CD4-positive, alpha-beta T cell treated with Interleukin-6 at 100 ng/mL for 8 hours (primary cell): ENCODE measurements around the gene SLC35A2.
"Not testable (repeated sequence)": the region's sequence is repeated elsewhere in the genome, so short reads cannot be mapped to it uniquely, and the experiment has no call there.

Experiments used
- DNase-seq: peaks from one replicate; pipeline ENCODE4 v3.0.0-alpha.2; 2020; ENCODE audit warnings: mixed read lengths, low spot score

Gene SLC35A2

GRCh38 chrX:48902776-48903175, 8.7 kb downstream of the SLC35A2 start:
- DNase-seq = no peak

GRCh38 chrX:48902135-48902534, 9.3 kb downstream of the SLC35A2 start:
- no peak for DNase-seq

GRCh38 chrX:48901069-48901468, 10.4 kb downstream of the SLC35A2 start:
- DNase-seq = no peak

GRCh38 chrX:48899078-48899410, 12.4 kb downstream of the SLC35A2 start:
- no peak for DNase-seq

- DNase-seq = peak; percentile 89
Measured at GRCh38 chrX:48897625-48898306, 13.7 kb downstream of the SLC35A2 start, which contains the start of the genes PQBP1 and TIMM17B. Gene PQBP1 (plus strand): TSS chrX:48897930. CDS start chrX:48898510, 580 bp downstream. Gene TIMM17B (minus strand): TSS chrX:48897768. CDS start chrX:48897749, 19 bp downstream.

GRCh38 chrX:48897157-48897624, 14.3 kb downstream of the SLC35A2 start:
- peak; percentile 43 for DNase-seq

GRCh38 chrX:48896611-48897011, 14.8 kb downstream of the SLC35A2 start:
- no peak for DNase-seq

- DNase-seq = no peak
Measured at GRCh38 chrX:48894891-48895290, 16.6 kb downstream of the SLC35A2 start.

- DNase-seq = no peak
Measured at GRCh38 chrX:48893556-48894348, 17.7 kb downstream of the SLC35A2 start.

- DNase-seq = no peak
Measured at GRCh38 chrX:48892896-48893295, 18.6 kb downstream of the SLC35A2 start.

GRCh38 chrX:48891402-48892288, 19.8 kb downstream of the SLC35A2 start:
- DNase-seq = peak; percentile 75

- DNase-seq = no peak
Measured at GRCh38 chrX:48890934-48891401, 20.5 kb downstream of the SLC35A2 start.

- no peak for DNase-seq
Measured at GRCh38 chrX:48890296-48890925, 21.0 kb downstream of the SLC35A2 start.

GRCh38 chrX:48886586-48886985, 24.9 kb downstream of the SLC35A2 start:
- not testable (repeated sequence) for DNase-seq

GRCh38 chrX:48883729-48884128, 27.7 kb downstream of the SLC35A2 start:
- DNase-seq = no peak

GRCh38 chrX:48876944-48877343, 34.5 kb downstream of the SLC35A2 start:
- DNase-seq = not testable (repeated sequence)

- not testable (repeated sequence) for DNase-seq
Measured at GRCh38 chrX:48872017-48872416, 39.4 kb downstream of the SLC35A2 start.

GRCh38 chrX:48864210-48864609, 47.2 kb downstream of the SLC35A2 start:
- no peak for DNase-seq

- DNase-seq = no peak
Measured at GRCh38 chrX:48854898-48855297, 56.5 kb downstream of the SLC35A2 start.

GRCh38 chrX:48854121-48854804, 57.2 kb downstream of the SLC35A2 start:
- not testable (repeated sequence) for DNase-seq

GRCh38 chrX:48853494-48853893, 58.0 kb downstream of the SLC35A2 start:
- DNase-seq = not testable (repeated sequence)
